ENCODE results near the gene SULT1B1. TPM values are rescaled to one million over a fixed set of nuclear protein-coding genes. Genes with fewer than 3 reads are reported as not detected.

SULT1B1 gene
- polyA plus RNA-seq (2013, experiment 1 of 2) = not detected
- polyA plus RNA-seq (2013, experiment 2 of 2) = not detected

GRCh38 chr4:69760455-69760854, at the start of gene SULT1B1:
Gene SULT1B1 (minus strand): TSS chr4:69760620. CDS start chr4:69755217, 5,403 bp downstream.
- 92% methylated on average over 2 of the region's 2 CpGs for WGBS
- no peak within 1 kb of the TSS for H3K9ac ChIP-seq (ENCODE audit: low read depth, low read length)

GRCh38 chr4:69800599-69800998, 40.2 kb upstream of the SULT1B1 start:
- Histone ChIP-seq H3K27ac (ENCODE audit: low read depth, low read length) (no peak overlapping the region), H3K27me3 (ENCODE audit: insufficient read depth, low read length) (no peaks in the 10 kb centered on the region), H3K36me3 (ENCODE audit: insufficient read depth, low read length) (no peaks in the 10 kb centered on the region), H3K4me3 (ENCODE audit: low read length) (no peak overlapping the region), H3K4me1 (ENCODE audit: insufficient read depth, low read length) (no peaks in the 10 kb centered on the region), H3K9ac (ENCODE audit: low read depth, low read length) (no peak overlapping the region), H3K9me3 (ENCODE audit: insufficient read depth, low read depth, low read length) (no peaks in the 10 kb centered on the region)
- 94% methylated on average over 1 of the region's 1 CpG for WGBS

More at GRCh38 chr4:69760455-69760854, at the start of gene SULT1B1:
- no peaks in the 10 kb centered on the region for H3K4me1 ChIP-seq (ENCODE audit: insufficient read depth, low read length)
- H3K27me3 ChIP-seq (ENCODE audit: insufficient read depth, low read length) = no peaks in the 10 kb centered on the region
- no peak within 1 kb of the TSS for H3K4me3 ChIP-seq (ENCODE audit: low read length)
- H3K9me3 ChIP-seq (ENCODE audit: insufficient read depth, low read depth, low read length) = no peaks in the 10 kb centered on the region
- no peak within 1 kb of the TSS for H3K27ac ChIP-seq (ENCODE audit: low read depth, low read length)
- no peaks in the 10 kb centered on the region for H3K36me3 ChIP-seq (ENCODE audit: insufficient read depth, low read length)

- Histone ChIP-seq H3K27ac (ENCODE audit: low read depth, low read length) (no peak overlapping the region), H3K9me3 (ENCODE audit: insufficient read depth, low read depth, low read length) (no peaks in the 10 kb centered on the region), H3K4me3 (ENCODE audit: low read length) (no peak overlapping the region), H3K9ac (ENCODE audit: low read depth, low read length) (no peak overlapping the region), H3K36me3 (ENCODE audit: insufficient read depth, low read length) (no peaks in the 10 kb centered on the region), H3K27me3 (ENCODE audit: insufficient read depth, low read length) (no peaks in the 10 kb centered on the region), H3K4me1 (ENCODE audit: insufficient read depth, low read length) (no peaks in the 10 kb centered on the region)
- WGBS = 90% methylated on average over 3 of the region's 3 CpGs
Observed at GRCh38 chr4:69799337-69799736, 38.9 kb upstream of the SULT1B1 start.

- H3K36me3 ChIP-seq (ENCODE audit: insufficient read depth, low read length) = no peaks in the 10 kb centered on the region
- no peak overlapping the region for H3K9ac ChIP-seq (ENCODE audit: low read depth, low read length)
- H3K4me1 ChIP-seq (ENCODE audit: insufficient read depth, low read length) = no peaks in the 10 kb centered on the region
- no peak overlapping the region for H3K27ac ChIP-seq (ENCODE audit: low read depth, low read length)
- H3K27me3 ChIP-seq (ENCODE audit: insufficient read depth, low read length) = no peaks in the 10 kb centered on the region
- H3K4me3 ChIP-seq (ENCODE audit: low read length) = no peak overlapping the region
- no peaks in the 10 kb centered on the region for H3K9me3 ChIP-seq (ENCODE audit: insufficient read depth, low read depth, low read length)
Observed at GRCh38 chr4:69793732-69794131, 33.3 kb upstream of the SULT1B1 start.

- Histone ChIP-seq H3K27ac (ENCODE audit: low read depth, low read length) (no peak overlapping the region), H3K36me3 (ENCODE audit: insufficient read depth, low read length) (no peaks in the 10 kb centered on the region), H3K9ac (ENCODE audit: low read depth, low read length) (no peak overlapping the region), H3K9me3 (ENCODE audit: insufficient read depth, low read depth, low read length) (no peaks in the 10 kb centered on the region), H3K27me3 (ENCODE audit: insufficient read depth, low read length) (no peaks in the 10 kb centered on the region), H3K4me1 (ENCODE audit: insufficient read depth, low read length) (no peaks in the 10 kb centered on the region), H3K4me3 (ENCODE audit: low read length) (no peak overlapping the region)
Observed at GRCh38 chr4:69787879-69788278, 27.5 kb upstream of the SULT1B1 start.

- Histone ChIP-seq H3K27me3 (ENCODE audit: insufficient read depth, low read length) (no peaks in the 10 kb centered on the region), H3K9ac (ENCODE audit: low read depth, low read length) (no peak overlapping the region), H3K4me1 (ENCODE audit: insufficient read depth, low read length) (no peaks in the 10 kb centered on the region), H3K4me3 (ENCODE audit: low read length) (no peak overlapping the region), H3K27ac (ENCODE audit: low read depth, low read length) (no peak overlapping the region), H3K9me3 (ENCODE audit: insufficient read depth, low read depth, low read length) (no peaks in the 10 kb centered on the region), H3K36me3 (ENCODE audit: insufficient read depth, low read length) (no peaks in the 10 kb centered on the region)
- WGBS = 100% methylated on average over 1 of the region's 1 CpG
Observed at GRCh38 chr4:69786547-69786946, 26.1 kb upstream of the SULT1B1 start.

- H3K27me3 ChIP-seq (ENCODE audit: insufficient read depth, low read length) = no peaks in the 10 kb centered on the region
- no peak overlapping the region for H3K9ac ChIP-seq (ENCODE audit: low read depth, low read length)
- no peaks in the 10 kb centered on the region for H3K4me1 ChIP-seq (ENCODE audit: insufficient read depth, low read length)
- H3K36me3 ChIP-seq (ENCODE audit: insufficient read depth, low read length) = no peaks in the 10 kb centered on the region
- H3K27ac ChIP-seq (ENCODE audit: low read depth, low read length) = no peak overlapping the region
- no peaks in the 10 kb centered on the region for H3K9me3 ChIP-seq (ENCODE audit: insufficient read depth, low read depth, low read length)
- no peak overlapping the region for H3K4me3 ChIP-seq (ENCODE audit: low read length)
- 100% methylated on average over 1 of the region's 1 CpG for WGBS
Observed at GRCh38 chr4:69785211-69785831, 24.9 kb upstream of the SULT1B1 start.

GRCh38 chr4:69782651-69783310, 22.4 kb upstream of the SULT1B1 start:
- Histone ChIP-seq H3K36me3 (ENCODE audit: insufficient read depth, low read length) (no peaks in the 10 kb centered on the region), H3K4me3 (ENCODE audit: low read length) (no peak overlapping the region), H3K9ac (ENCODE audit: low read depth, low read length) (no peak overlapping the region), H3K4me1 (ENCODE audit: insufficient read depth, low read length) (no peaks in the 10 kb centered on the region), H3K27ac (ENCODE audit: low read depth, low read length) (no peak overlapping the region), H3K27me3 (ENCODE audit: insufficient read depth, low read length) (no peaks in the 10 kb centered on the region), H3K9me3 (ENCODE audit: insufficient read depth, low read depth, low read length) (no peaks in the 10 kb centered on the region)
- whole genome bisulfite sequencing = 95% methylated on average over 15 of the region's 15 CpGs

- H3K27ac ChIP-seq (ENCODE audit: low read depth, low read length) = no peak overlapping the region
- no peaks in the 10 kb centered on the region for H3K9me3 ChIP-seq (ENCODE audit: insufficient read depth, low read depth, low read length)
- H3K9ac ChIP-seq (ENCODE audit: low read depth, low read length) = no peak overlapping the region
- H3K36me3 ChIP-seq (ENCODE audit: insufficient read depth, low read length) = no peaks in the 10 kb centered on the region
- no peaks in the 10 kb centered on the region for H3K27me3 ChIP-seq (ENCODE audit: insufficient read depth, low read length)
- no peaks in the 10 kb centered on the region for H3K4me1 ChIP-seq (ENCODE audit: insufficient read depth, low read length)
- WGBS = 93% methylated on average over 18 of the region's 19 CpGs
- no peak overlapping the region for H3K4me3 ChIP-seq (ENCODE audit: low read length)
Observed at GRCh38 chr4:69781458-69782418, 21.3 kb upstream of the SULT1B1 start.

- H3K4me1 ChIP-seq (ENCODE audit: insufficient read depth, low read length) = no peaks in the 10 kb centered on the region
- no peak overlapping the region for H3K27ac ChIP-seq (ENCODE audit: low read depth, low read length)
- WGBS = no CpG with 5 or more reads among the region's 1 CpG
- H3K9me3 ChIP-seq (ENCODE audit: insufficient read depth, low read depth, low read length) = no peaks in the 10 kb centered on the region
- H3K36me3 ChIP-seq (ENCODE audit: insufficient read depth, low read length) = no peaks in the 10 kb centered on the region
- no peak overlapping the region for H3K9ac ChIP-seq (ENCODE audit: low read depth, low read length)
- no peaks in the 10 kb centered on the region for H3K27me3 ChIP-seq (ENCODE audit: insufficient read depth, low read length)
- no peak overlapping the region for H3K4me3 ChIP-seq (ENCODE audit: low read length)
Observed at GRCh38 chr4:69780141-69780540, 19.7 kb upstream of the SULT1B1 start.

- Histone ChIP-seq H3K4me3 (ENCODE audit: low read length) (no peak overlapping the region), H3K36me3 (ENCODE audit: insufficient read depth, low read length) (no peaks in the 10 kb centered on the region), H3K4me1 (ENCODE audit: insufficient read depth, low read length) (no peaks in the 10 kb centered on the region), H3K9me3 (ENCODE audit: insufficient read depth, low read depth, low read length) (no peaks in the 10 kb centered on the region), H3K27me3 (ENCODE audit: insufficient read depth, low read length) (no peaks in the 10 kb centered on the region), H3K27ac (ENCODE audit: low read depth, low read length) (no peak overlapping the region), H3K9ac (ENCODE audit: low read depth, low read length) (no peak overlapping the region)
- 96% methylated on average over 2 of the region's 3 CpGs for WGBS
Observed at GRCh38 chr4:69776696-69777095, 16.3 kb upstream of the SULT1B1 start.
